GM19395 (cell line): ENCODE measurements around the gene LIF.
A peak's percentile ranks its signal among the peaks of the same experiment; 100 is the strongest.
"Not testable (repeated sequence)": the region's sequence is repeated elsewhere in the genome, so short reads cannot be mapped to it uniquely, and the experiment has no call there.

Source experiments
- ATAC-seq: cut with Tn5 transposase; IDR thresholded peaks from one replicate; pipeline ENCODE4 v1.9.1; 2021; ENCODE audit warnings: mild to moderate bottlenecking, moderate library complexity; ENCODE audit not compliant: unreplicated experiment

Gene LIF

GRCh38 chr22:30211124-30211820, 35.3 kb downstream of the LIF start:
- no peak for ATAC-seq

GRCh38 chr22:30210235-30210909, 36.2 kb downstream of the LIF start:
- no peak for ATAC-seq

- ATAC-seq: no peak
These were observed 36.9 kb downstream of the LIF start for GRCh38 chr22:30209642-30210041.

GRCh38 chr22:30208631-30209603, 37.6 kb downstream of the LIF start:
- no peak for ATAC-seq

- ATAC-seq: no peak
These were observed 39.6 kb downstream of the LIF start for GRCh38 chr22:30206944-30207343.

- no peak for ATAC-seq
These were observed 41.1 kb downstream of the LIF start for GRCh38 chr22:30205281-30206115.

- ATAC-seq: no peak
These were observed 41.8 kb downstream of the LIF start for GRCh38 chr22:30204742-30205111.

- ATAC-seq: no peak
These were observed 42.4 kb downstream of the LIF start for GRCh38 chr22:30204015-30204741.

- ATAC-seq: no peak
These were observed 44.0 kb downstream of the LIF start for GRCh38 chr22:30202531-30203006.

- ATAC-seq: no peak
These were observed 44.6 kb downstream of the LIF start for GRCh38 chr22:30201945-30202344.

GRCh38 chr22:30200905-30201304, 45.7 kb downstream of the LIF start:
- ATAC-seq: not testable (repeated sequence)

GRCh38 chr22:30198921-30199320, 47.6 kb downstream of the LIF start:
- ATAC-seq: no peak

GRCh38 chr22:30198152-30198825, 48.3 kb downstream of the LIF start:
- ATAC-seq: no peak

GRCh38 chr22:30197389-30197788, 49.2 kb downstream of the LIF start:
- ATAC-seq: no peak

GRCh38 chr22:30196880-30197336, 49.7 kb downstream of the LIF start:
- peak; percentile 30 for ATAC-seq

GRCh38 chr22:30196141-30196879, 50.2 kb downstream of the LIF start:
- peak; percentile 66 for ATAC-seq

- no peak for ATAC-seq
These were observed 51.1 kb downstream of the LIF start for GRCh38 chr22:30195245-30196140.
